ENCODE measurements around the gene SALL4. TPM values are rescaled to one million over a fixed set of nuclear protein-coding genes. Genes with fewer than 3 reads are reported as not detected.
"Not testable (repeated sequence)": the region's sequence is repeated elsewhere in the genome, so short reads cannot be mapped to it uniquely, and the experiment has no call there.

The SALL4 gene
- total RNA-seq, 1 donor from 2014 or later, result 0.08 TPM

DNA sequence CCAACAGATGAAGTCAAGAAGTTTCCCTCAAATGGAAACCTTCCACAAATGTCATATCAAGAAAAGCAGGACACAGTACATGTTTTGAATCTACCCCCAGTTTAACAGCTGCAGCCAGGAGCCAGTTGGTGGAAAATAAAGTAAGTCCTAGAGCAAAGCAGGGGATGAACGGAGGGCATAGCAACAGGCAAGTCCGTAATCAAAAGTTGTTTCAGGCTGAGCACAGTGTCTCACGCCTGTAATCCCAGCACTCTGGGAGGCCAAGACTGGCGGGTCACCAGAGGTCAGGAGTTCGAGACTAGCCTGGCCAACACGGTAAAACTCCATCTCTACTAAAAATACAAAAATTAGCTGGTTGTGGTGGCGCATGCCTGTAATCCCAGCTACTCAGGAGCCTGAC, 2.4 kb upstream of the SALL4 start:
- no peak for DNase-seq (ENCODE audit: low spot score)
- intact Hi-C loops (cut with DNase I), result loop anchor here (5.0 kb wide), 1 partner anchor 278 kb away; no protein-coding TSS in a partner anchor

DNA sequence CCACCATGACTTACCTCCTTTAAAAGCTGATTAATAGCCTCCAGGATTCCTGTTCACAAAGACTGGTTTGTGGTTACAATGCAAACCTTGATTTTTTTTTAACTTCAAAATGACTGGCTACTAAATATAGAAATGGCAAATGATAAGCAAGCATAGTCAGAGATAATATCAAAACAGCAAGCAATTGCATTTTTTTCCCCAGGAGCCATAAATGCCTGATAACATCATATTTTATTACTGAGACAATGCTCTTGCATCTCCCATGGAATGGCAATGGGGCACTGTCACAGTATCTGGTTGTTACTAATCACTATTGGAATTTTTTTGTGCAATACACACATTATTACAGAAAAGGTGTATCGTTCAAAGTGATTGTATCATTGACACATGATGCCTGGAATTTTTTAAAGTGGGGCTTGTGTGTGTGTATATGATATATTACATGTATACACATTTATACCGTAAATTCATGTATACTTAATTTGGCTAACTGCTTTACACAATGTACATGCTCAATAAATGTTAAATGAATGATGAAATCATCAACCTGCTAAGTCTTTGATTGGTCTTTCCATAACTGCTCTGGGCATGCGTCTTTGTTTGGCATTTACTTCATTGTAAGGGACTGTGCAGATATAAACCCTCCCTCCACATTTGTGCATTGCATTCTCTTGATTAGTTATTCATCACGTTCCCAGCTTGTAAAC, 980 bp upstream of the SALL4 start:
- intact Hi-C loops (cut with DNase I), result loop anchor here (5.0 kb wide), 1 partner anchor 279 kb away; no protein-coding TSS in a partner anchor

DNA sequence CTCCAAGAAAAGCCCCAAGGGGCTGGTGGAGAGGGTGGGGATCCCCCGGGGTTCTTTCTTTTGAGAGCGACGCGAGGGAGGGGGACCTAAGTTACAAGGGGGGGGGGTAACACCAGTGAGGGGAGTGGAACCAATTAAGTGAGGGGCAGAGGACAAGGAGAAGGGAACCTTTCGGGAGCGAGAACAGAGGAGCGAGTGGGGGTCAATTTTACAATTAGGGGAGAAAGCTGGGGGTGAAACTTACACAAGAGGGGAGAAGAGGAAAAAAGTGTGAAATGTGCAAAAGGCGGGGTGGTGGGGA, 548 bp downstream of the SALL4 start:
- intact Hi-C loops (cut with DNase I), result loop anchor here (5.0 kb wide), 1 partner anchor 281 kb away; no protein-coding TSS in a partner anchor
- DNase-seq (ENCODE audit: low spot score), result no peak

More for the DNA sequence above, 980 bp upstream of the SALL4 start:
- DNase-seq (ENCODE audit: low spot score), result no peak

DNA sequence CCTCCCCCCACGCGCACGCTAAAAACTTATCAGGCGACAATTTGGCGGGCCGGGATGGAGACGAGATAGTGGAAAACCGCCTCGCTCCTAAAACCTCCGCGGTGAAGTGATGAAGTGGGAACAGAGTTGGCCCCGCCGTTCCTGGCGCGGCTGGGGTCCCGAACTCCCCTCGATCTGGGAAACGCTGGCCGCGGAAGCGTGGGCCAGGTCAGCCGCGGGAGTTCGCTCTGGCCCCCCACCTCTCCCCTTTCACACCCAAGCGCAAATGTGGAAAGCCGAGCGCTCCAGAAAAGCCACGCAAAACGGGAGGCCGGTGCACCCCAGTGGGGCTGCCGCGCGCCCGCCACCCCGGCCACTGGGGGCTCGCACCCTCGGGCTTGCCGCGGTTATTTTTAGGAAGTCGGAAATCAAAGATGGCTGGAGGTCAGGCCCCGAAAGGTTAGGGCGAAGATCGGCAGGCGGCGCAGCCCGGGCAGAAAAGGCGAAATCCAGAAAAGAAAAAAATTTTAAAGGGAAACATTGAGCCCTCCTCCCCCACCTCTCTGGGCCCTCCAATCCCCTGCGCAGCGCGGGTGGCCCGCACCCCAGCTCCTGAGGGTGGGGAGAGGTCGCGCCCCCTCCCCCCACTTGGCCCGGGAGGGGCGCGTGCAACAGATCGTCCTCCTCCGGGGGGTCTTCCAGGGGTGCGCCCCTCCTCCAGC, 1.0 kb downstream of the SALL4 start:
- DNase-seq (ENCODE audit: low spot score), result no peak
- intact Hi-C loops (cut with DNase I), result loop anchor here (5.0 kb wide), 1 partner anchor 281 kb away; no protein-coding TSS in a partner anchor

DNA sequence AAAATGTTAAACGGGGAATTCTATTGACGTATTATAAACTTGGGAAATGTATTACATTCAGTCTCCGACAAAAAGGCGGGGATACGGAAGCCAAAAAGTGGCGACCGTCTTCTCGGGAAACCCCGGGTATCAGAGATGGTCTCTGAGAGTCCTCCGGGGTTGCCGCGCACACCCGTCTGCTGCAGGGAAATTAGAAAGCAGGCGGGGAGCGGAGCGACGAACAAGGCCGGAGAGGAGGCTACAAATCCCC, 1.5 kb downstream of the SALL4 start:
- DNase-seq (ENCODE audit: low spot score), result no peak
- intact Hi-C loops (cut with DNase I), result loop anchor here (5.0 kb wide), 1 partner anchor 282 kb away; no protein-coding TSS in a partner anchor

DNA sequence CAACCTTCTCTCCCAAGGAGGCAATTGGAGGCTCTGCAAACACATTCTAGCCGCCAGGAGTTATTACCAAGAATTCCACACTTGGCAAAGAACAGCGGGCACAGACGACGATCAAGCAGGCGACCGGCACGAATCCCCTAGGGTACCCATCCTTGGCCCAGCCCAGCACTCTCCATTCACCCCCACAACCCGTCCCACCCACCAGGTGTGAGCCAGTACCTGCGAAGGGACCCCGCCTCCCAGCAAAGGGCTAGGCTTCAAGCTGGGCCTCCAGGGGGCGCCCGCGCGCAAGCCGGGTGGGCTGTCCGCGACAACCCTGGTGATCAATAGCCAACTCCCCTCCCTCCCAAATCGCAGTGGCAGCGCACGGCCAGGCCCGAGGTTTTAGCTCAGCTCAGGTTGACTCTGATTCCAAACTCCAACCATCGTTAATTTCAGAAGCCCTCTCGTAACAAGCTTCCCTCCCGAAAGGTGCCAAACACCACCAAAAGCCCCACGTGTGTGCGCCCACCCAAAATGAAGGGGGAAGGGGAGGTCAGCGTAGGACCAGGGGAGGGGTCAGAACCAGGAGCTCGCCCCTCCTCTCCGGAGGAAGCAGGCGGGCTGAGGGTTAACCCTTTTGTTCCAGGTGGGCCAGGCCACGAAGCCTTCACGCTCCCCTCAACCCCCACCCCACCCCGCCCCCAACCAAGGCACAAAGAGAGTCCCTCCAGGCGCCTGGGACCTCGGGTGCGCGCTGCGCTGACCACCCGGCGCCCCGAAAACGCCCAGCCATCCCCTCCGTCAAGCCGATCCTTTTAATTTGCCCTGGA, 2.1 kb downstream of the SALL4 start:
- intact Hi-C loops (cut with DNase I), result loop anchor here (5.0 kb wide), 1 partner anchor 282 kb away; no protein-coding TSS in a partner anchor
- DNase-seq (ENCODE audit: low spot score), result no peak

DNA sequence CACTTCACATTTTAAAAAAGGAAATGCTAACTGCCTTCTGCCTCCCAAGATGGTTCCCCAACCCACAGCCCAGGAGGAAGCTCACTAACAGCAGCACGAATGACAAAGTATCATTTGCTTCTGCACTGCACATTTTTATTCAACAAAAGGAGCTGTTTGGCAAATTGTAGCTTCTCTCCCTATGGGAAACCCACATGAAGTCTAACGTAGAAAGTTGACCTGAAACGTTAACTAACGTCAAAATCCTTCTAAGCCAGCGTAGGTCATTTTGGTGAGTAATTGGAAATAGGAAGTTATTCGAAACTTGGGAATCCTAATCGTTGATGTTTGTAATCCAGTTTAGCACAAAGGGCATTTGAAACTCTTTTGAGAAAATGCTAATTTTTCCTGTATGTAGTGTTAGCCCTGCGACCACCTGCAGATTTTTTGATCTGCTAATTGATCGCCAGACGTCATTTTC, 2.9 kb downstream of the SALL4 start:
- no peak for DNase-seq (ENCODE audit: low spot score)
- intact Hi-C loops (cut with DNase I), result no loop called here

DNA sequence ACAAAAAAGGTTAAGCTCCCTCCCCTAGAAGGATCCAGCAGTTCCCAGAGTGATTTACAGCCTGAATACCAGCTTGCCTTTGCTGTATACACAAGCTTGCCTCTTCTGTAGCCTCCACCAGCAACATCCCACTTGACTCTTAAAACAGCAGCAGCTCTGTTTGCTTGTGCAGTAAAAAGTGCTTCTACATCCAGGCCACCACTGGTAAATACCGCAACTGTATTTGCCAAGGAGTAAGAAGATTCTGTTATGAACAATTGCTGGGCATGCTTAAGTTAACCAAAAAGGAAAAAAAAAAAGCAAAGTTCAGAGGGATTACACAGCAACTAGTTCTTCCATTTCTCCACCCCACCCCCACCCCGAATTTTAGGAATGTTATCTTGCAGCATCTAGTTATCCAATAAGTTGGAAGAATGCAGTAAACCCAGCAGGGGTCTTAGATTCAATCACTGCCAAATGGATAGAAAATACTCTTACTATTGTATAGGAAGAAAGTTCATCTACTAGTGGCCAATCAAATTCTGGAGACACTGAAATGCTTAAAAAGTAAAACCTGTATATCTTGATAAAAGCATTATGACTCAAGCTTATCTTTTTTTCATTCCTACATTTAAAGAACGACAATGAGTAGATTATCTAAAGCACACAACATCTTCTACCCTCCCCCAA, 4.8 kb downstream of the SALL4 start:
- DNase-seq (ENCODE audit: low spot score), result no peak
- intact Hi-C loops (cut with DNase I), result no loop called here

DNA sequence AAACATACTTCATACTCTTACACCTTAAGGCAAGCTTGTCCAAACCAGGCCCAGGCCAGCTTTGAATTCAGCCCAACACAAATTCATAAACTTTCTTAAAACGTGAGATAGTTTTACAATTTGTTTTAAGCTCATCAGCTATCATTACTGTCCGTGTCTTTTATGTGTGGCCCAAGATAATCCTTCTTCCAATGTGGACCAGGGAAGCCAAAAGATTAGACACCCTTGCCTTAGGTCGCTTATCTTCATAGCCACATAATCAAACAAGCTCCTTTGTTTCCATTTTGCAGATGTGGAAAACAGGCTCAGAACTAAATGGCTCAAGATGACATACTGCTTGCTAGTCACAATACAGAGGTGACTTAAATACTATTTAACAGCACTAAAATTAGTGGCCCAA, 6.0 kb downstream of the SALL4 start:
- DNase-seq (ENCODE audit: low spot score), result no peak
- intact Hi-C loops (cut with DNase I), result no loop called here

DNA sequence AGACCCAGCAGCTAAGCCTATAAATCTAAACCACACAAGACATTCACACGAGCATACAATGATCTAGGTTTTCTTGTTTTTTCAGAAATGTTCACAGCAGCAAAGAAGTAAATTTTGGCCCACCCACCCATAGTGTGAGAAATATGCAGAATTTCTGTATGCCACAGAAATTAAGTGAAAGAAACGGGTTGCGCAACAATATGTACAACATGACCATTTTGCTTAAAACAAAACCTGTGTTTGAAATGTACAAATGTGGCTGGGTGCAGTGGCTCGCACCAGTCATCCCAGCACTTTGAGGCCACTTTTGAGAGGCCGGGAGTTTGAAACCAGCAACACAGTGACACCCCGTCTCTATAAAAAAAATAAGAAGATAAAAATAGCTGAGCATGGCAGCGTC, 9.4 kb downstream of the SALL4 start:
- DNase-seq (ENCODE audit: low spot score), result no peak
- intact Hi-C loops (cut with DNase I), result no loop called here

DNA sequence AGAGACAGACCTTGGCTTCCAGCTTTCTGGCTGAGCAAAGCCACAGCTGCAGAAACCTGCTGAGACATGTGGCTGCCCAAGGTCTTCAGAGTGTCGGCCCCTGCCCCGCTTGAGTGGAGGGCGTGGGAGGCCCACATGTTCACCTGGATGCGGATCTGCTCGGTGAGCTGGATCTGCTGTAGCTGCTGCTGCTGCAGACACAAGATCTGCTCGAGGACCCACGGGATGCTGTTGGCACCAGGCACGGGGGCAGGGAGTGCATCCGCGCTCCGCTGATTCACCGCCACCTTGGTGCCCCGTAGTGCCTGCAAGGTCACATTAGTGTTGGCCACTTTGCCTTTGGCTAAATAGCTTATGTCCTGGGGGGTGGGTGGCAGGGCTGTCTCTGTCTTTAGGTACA, 10.7 kb downstream of the SALL4 start:
- intact Hi-C loops (cut with DNase I), result no loop called here
- DNase-seq (ENCODE audit: low spot score), result no peak

DNA sequence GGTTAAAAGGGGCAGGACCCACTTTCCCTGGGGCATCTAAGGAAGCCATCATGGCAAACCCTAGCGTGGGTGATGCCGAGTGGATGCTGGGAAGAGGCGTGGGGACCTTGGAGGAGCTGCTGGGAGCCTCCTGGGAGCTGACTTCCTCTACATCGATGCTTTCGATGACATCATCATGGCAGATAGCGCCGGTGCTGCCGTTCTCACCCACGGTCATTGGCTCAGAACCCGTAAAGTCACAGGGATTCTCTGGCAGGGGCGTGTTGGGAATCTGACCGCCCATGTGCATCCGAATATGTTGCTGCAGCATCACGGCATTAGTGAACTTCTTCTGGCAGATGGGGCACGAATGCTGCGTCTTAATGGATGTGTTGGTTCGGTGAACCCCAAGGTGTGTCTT, 12.1 kb downstream of the SALL4 start:
- intact Hi-C loops (cut with DNase I), result no loop called here
- DNase-seq (ENCODE audit: low spot score), result no peak

DNA sequence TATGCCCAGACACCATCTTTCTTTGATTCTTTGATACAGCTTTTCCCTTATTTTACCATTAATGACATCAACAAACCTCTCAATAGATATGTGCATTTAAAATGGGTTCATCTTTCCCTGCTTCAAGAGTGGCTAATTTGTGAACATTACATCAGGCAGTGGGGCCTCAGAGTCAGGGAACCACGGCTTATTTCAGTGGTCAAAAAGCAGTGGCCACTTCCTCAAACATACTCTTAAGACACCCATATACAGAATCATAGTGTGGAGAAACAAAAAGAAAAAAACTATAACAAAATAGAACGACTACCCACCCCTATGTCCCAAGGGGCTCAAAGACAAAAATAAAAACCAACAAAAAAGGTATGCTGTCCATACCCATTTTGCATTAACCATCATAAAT, 12.9 kb downstream of the SALL4 start:
- DNase-seq (ENCODE audit: low spot score), result no peak
- intact Hi-C loops (cut with DNase I), result no loop called here

DNA sequence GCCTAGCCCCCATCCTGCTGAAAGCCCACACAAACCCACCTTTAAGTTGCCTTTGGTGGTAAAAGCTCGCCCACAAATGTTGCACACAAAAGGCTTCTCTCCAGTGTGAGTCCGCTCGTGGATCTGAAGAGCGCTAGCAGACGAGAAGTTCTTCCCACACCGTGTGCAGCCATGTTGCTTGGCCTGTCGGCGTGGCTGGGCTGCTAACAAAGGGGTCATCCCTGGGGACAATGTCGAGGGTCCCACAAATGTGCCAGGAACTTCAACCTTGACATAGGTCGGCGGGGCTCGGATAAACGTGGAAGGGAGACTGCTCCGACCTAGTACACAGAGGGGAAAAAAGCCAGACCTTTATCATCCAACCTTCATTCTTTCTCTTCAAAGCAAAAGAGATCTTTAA, 13.5 kb downstream of the SALL4 start:
- intact Hi-C loops (cut with DNase I), result no loop called here
- no peak for DNase-seq (ENCODE audit: low spot score)

DNA sequence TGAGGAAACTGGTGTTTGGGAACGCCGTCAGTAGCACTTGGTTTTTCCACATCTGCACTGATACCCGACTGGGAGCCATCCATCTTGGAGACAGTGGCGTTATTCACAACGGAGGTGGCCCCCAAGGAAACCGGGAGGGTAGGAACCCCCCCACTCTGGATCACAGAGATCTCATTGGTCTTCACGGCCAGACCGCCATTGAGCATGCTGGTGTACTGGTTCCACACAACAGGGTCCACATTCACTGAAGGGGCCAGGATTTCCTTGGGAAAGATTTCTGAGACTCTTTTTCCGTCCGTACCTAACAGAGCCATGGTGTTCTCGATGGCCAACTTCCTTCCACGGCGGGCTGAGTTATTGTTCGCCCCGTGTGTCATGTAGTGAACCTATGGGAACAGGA, 18.0 kb downstream of the SALL4 start:
- no peak for DNase-seq (ENCODE audit: low spot score)
- intact Hi-C loops (cut with DNase I), result no loop called here

DNA sequence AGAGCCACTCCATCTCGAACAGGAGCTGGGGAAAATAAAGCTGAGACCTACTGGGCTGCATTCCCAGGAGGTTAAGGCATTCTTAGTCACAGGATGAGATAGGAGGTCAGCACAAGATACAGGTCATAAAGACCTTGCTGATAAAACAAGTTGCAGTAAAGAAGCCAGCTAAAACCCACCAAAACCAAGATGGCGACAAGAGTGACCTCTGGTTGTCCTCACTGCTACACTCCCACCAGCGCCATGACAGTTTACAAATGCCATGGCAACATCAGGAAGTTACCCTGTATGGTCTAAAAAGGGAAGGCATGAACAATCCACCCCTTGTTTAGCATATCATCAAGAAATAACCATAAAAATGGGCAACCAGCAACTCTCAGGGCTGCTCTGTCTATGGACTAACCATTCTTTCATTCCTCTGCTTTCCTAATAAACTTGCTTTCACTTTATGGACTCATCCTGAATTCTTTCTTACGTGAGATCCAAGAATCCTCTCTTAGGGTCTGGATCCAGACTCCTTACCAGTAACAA, 24.0 kb downstream of the SALL4 start:
- DNase-seq (ENCODE audit: low spot score); intact Hi-C loops (cut with DNase I): not testable (repeated sequence)

DNA sequence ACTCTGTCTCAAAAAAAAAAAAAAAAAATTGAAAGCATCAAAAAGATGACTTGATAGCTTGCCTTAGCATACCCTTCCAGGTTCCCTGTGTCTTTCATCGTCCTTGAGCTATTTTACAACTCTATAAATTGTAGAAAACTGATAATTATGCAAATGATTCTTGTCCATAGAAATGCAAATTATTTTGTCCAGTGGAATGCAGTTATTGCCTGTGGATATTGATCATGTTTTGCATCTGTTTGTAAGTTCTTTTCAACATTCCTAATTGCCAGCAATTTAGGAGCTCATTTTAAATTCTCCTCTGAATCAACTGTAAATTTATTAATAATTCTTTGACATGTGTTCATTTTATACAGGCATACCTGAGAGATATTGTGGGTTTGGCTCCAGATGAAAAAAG, 27.1 kb downstream of the SALL4 start:
- no peak for DNase-seq (ENCODE audit: low spot score)
- intact Hi-C loops (cut with DNase I), result no loop called here

DNA sequence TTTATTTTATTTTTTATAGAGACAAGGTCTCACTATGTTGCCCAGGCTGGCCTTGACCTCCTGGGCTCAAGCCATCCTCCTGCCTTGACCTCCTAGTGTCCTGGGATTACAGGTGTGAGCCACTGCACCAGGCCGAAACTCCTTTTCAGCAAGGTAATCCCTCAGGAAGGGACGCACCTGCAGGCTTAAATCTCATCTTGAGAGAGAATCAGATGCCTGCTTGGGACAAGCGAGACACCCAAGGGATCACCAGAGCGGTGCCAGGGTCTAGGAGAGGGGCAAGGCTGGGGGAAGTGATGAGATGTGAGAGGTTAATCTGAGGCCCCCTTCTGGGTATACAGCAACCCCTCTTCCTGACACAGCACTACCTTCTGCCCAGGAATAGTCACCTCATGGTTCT, 30.1 kb downstream of the SALL4 start:
- DNase-seq (ENCODE audit: low spot score), result no peak
- intact Hi-C loops (cut with DNase I), result no loop called here

DNA sequence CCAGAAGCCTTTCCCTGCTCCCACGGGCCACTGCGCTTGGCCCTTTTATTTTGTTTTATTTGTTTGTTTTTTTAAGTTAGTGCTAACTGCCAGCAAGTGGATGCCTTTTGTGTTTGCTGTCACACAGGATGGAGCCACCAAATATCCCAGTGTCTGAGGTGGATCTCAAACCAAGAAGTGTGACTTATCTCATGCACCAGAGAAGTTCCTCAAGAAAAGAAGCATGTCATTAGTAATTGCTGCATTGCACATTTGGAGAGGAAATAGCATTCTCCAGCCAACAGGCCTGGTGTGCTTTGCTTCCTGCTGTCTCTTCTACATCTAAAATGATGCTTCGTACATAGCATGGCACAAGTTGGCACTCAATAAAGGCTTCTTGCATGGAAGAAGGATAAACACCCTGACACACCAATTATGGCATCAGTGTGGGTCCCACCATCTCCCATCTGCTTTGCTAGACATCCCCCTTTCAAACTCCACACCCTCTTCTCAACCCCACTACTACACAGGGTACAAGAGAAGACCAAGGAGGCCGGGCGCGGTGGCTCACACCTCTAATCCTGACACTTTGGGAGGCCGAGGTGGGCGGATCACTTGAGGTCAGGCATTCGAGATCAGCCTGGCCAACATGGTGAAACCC, 32.2 kb downstream of the SALL4 start:
- intact Hi-C loops (cut with DNase I), result loop anchor here (10.0 kb wide), 1 partner anchor 135 kb away; no protein-coding TSS in a partner anchor
- no peak for DNase-seq (ENCODE audit: low spot score)
